AG04450 (cell line): ENCODE measurements around the gene CMSS1. TPM values are rescaled to one million over a fixed set of nuclear protein-coding genes. Genes with fewer than 3 reads are reported as not detected.

ENCODE experiments used
- CTCF ChIA-PET: fragments of 300-600, 350-600 bp; formaldehyde crosslinking; extraction: SDS; loops from one replicate; lab custom pipeline; 2022; ENCODE audit warnings: antibody characterized with exemption, inconsistent platforms; lab: Charles Lee
- POLR2A ChIA-PET: fragments of 350-600 bp; formaldehyde crosslinking; extraction: SDS; loops from one replicate; lab custom pipeline; 2021; ENCODE audit warnings: antibody characterized with exemption, inconsistent platforms; lab: Yijun Ruan, JAX
- DNase-seq: peaks from one replicate; pipeline ENCODE4 v3.0.0-alpha.2; 2011; ENCODE audit warnings: low read depth, low spot score
- H3K27ac ChIP-seq: one replicate; pipeline ENCODE4 v1.5.1; 2012; ENCODE audit warnings: low read depth, low read length, control low read depth
- H3K27me3 ChIP-seq: one replicate; pipeline ENCODE4 v1.6.0; 2012; ENCODE audit warnings: low read length; ENCODE audit not compliant: control insufficient read depth, insufficient read depth
- H3K4me3 ChIP-seq: 2 replicates; pipeline ENCODE4 v1.5.1; 2011; ENCODE audit warnings: mild to moderate bottlenecking, low read depth, low read length, control low read depth
- H3K9me3 ChIP-seq: 2 replicates; pipeline ENCODE4 v1.5.1; 2012; ENCODE audit warnings: low read length; ENCODE audit not compliant: control insufficient read depth, insufficient read depth
- polyA plus RNA-seq: library from polyadenylated mRNA; depleted of rRNA; stranded (reverse); fragments of >200 nt; gene quantifications from 2 replicates; pipeline ENCODE4 v1.2.3, GENCODE V29; 2011
- TF ChIP-seq, protein P1 (sequence below): IDR thresholded peaks from 2 replicates; pipeline ENCODE4 v1.5.1; 2011; ENCODE audit warnings: low read depth, low read length, control low read depth, inconsistent platforms

CMSS1 gene
- polyA plus RNA-seq, 1 experiment: 15.7 TPM

DNA sequence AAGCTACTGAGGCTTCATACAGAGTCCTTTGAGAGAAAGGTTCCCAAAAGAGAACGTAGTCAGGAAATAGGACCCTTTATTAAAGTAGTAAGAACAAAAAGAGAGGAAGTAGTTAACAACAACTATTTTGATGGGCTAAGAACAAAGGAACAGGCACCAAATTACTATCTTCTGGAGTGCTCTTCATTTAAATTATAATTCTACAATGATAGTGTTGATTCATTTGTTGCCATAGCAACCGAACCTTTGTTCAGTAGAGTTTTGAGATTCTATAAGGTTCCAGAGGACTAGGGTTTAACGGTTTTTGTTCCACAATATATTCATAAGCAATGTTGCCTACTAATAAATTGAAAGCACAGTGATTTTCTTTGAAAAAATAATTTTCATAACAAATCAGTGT, 78.8 kb downstream of the CMSS1 start:
- TF ChIP-seq, protein P1, sequence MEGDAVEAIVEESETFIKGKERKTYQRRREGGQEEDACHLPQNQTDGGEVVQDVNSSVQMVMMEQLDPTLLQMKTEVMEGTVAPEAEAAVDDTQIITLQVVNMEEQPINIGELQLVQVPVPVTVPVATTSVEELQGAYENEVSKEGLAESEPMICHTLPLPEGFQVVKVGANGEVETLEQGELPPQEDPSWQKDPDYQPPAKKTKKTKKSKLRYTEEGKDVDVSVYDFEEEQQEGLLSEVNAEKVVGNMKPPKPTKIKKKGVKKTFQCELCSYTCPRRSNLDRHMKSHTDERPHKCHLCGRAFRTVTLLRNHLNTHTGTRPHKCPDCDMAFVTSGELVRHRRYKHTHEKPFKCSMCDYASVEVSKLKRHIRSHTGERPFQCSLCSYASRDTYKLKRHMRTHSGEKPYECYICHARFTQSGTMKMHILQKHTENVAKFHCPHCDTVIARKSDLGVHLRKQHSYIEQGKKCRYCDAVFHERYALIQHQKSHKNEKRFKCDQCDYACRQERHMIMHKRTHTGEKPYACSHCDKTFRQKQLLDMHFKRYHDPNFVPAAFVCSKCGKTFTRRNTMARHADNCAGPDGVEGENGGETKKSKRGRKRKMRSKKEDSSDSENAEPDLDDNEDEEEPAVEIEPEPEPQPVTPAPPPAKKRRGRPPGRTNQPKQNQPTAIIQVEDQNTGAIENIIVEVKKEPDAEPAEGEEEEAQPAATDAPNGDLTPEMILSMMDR: no peak
- Histone ChIP-seq H3K27me3 (no peaks in the 10 kb centered on the region), H3K9me3 (no peaks in the 10 kb centered on the region), H3K27ac (peak overlapping the region; percentile 68), H3K4me3 (no peak overlapping the region)
- CTCF ChIA-PET: interaction anchor here (0.6 to 1.3 kb wide), 2 partner anchors 357 to 986 kb away, joined by 3 to 6 read pairs; no protein-coding TSS in a partner anchor
- POLR2A ChIA-PET: no interaction called here
- no peak for DNase-seq

DNA sequence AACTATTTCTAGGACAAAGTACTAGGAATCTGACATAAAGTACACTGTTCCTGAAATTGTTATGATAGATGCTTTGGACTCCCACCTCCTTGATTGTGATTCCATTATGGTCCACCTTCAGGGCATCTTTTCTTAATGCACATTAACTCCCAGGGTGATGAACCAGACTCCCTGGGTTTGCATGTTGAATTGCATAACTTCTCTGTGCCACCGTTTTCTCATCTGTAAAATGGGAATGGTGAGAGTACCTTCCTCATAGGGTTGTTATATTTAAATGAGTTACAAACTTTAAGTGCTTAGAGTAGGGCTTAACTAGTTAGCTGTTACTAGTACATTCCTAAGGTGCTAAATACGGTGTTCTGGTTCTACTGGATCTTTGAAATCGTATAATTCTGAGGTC, 81.9 kb downstream of the CMSS1 start:
- Histone ChIP-seq H3K4me3 (no peak overlapping the region), H3K27ac (no peak overlapping the region), H3K27me3 (no peaks in the 10 kb centered on the region), H3K9me3 (no peaks in the 10 kb centered on the region)
- no peak for DNase-seq
- ChIA-PET POLR2A (no interaction called here), CTCF (no interaction called here)
- TF ChIP-seq, protein P1: no peak

DNA sequence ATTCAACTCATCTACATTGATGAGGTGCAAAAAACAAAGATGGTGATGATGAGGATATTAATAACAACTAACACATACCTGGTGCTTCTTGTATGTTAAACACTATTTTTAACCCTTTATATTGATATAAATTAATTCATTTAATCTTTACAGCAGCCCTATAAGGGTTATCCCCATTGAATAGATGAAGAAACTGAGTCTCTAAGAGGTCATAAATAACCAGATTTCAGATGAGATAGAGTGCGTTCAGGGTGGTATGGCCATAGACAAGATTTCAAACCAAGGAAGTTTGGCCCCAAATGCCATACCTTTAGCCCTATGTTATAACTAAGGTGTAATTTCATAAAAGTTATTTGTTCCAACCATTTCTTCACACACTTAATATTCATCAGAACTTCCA, 82.6 kb downstream of the CMSS1 start:
- TF ChIP-seq, protein P1: no peak

DNA sequence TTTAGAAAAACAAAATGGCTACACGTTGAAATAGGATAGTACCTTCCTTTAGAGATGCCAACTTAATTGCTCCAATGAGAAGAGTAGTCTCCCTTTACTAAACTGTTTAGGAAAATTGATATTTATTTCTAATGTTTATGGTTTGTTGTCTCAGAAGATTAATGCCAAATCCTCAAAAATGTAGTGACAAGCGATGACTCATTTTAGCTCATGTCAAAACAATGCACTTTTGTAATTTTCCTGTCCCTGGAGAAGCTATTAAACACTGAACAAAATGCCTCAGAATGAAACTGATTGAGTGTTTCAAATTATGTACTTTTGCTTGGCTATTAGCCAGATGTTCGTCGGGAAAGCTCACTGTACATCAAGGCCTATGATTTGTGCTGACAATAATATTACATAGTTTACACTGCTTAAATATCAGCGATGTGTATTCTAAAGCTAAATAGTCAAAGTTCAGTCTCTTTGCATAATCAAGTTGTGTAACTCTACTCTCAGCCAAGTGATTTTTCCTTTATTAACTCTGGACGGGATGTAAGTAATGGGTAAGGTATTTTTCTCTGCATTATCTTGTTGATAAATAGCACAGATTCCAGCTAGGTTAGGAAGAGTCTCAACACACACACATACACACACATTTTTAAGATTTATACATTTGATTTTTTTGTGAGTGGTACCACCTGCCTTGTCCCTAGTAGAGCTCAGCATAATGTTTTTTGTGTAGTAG, 83.7 kb downstream of the CMSS1 start:
- Histone ChIP-seq H3K4me3 (no peak overlapping the region), H3K27ac (no peak overlapping the region), H3K27me3 (no peaks in the 10 kb centered on the region), H3K9me3 (no peaks in the 10 kb centered on the region)
- DNase-seq: peak; percentile 55
- ChIA-PET POLR2A (interaction anchor here (0.8 to 1.4 kb wide), 10 partner anchors 9 to 359 kb away, joined by 3 to 9 read pairs (median 5); partner anchors contain the start of gene TBC1D23), CTCF (interaction anchor here (0.6 to 2.0 kb wide), 3 partner anchors 167 to 353 kb away, joined by 3 to 6 read pairs (median 5); no protein-coding TSS in a partner anchor)
- TF ChIP-seq, protein P1: no peak

More for the DNA sequence above, 82.6 kb downstream of the CMSS1 start:
- H3K27ac ChIP-seq: peak overlapping the region; percentile 76
- no peaks in the 10 kb centered on the region for H3K27me3 ChIP-seq
- DNase-seq: no peak
- CTCF ChIA-PET: interaction anchor here (0.6 to 1.5 kb wide), 2 partner anchors 204 to 354 kb away, joined by 3 to 5 read pairs; no protein-coding TSS in a partner anchor
- POLR2A ChIA-PET: no interaction called here
- no peak overlapping the region for H3K4me3 ChIP-seq
- H3K9me3 ChIP-seq: no peaks in the 10 kb centered on the region

DNA sequence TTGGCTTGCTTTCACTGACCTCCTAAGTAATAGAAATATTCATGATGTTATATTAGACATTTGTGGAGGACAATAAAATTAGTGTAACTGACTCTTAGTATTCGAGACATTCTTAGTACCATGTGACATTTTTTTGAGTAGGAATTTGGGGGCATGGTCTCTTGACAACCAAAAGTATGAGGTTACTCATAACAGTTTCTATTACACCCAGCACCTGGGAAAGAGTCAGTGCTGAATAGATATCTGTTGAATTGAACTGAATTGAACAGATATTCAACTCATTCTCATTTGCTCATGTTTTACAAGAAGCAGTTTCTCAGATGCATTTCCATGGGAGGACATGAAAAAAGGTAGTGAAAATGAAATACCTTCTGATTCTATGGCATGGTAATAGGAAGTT, 84.4 kb downstream of the CMSS1 start:
- ChIA-PET CTCF (interaction anchor here (2.0 kb wide), 1 partner anchor 167 kb away, joined by 6 read pairs; no protein-coding TSS in a partner anchor), POLR2A (interaction anchor here (1.0 to 1.4 kb wide), 8 partner anchors 8 to 359 kb away, joined by 3 to 9 read pairs (median 6); partner anchors contain the start of gene TBC1D23)
- H3K4me3 ChIP-seq: no peak overlapping the region
- no peak for DNase-seq
- H3K27me3 ChIP-seq: no peaks in the 10 kb centered on the region
- TF ChIP-seq, protein P1: no peak
- no peaks in the 10 kb centered on the region for H3K9me3 ChIP-seq
- no peak overlapping the region for H3K27ac ChIP-seq
